GM21390 (cell line): ENCODE measurements around the gene ANKRD52.
"Not testable (repeated sequence)": the region's sequence is repeated elsewhere in the genome, so short reads cannot be mapped to it uniquely, and the experiment has no call there.

ENCODE experiments used
- ATAC-seq: cut with Tn5 transposase; IDR thresholded peaks from one replicate; pipeline ENCODE4 v1.9.1; 2021; ENCODE audit not compliant: unreplicated experiment

The ANKRD52 gene

DNA sequence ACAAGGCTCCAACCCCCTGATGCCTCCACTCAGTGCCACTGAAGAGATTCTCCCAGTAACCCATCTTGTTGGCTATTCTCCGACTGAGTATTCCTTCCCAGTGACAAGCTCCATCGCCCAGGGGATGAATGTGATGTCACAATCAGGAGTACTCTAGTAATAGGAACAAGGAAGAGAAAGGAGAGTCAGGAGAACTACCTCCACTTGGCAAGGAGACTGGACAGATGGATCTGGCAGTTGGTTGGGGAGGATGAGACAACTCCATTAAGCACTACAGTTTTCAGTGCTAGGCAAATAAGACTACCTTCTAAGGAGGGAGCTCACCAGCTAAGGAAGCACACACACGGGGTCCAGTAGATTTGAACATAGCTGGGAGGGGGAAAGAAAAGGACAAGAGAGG, 41.7 kb downstream of the ANKRD52 start:
- ATAC-seq = no peak

DNA sequence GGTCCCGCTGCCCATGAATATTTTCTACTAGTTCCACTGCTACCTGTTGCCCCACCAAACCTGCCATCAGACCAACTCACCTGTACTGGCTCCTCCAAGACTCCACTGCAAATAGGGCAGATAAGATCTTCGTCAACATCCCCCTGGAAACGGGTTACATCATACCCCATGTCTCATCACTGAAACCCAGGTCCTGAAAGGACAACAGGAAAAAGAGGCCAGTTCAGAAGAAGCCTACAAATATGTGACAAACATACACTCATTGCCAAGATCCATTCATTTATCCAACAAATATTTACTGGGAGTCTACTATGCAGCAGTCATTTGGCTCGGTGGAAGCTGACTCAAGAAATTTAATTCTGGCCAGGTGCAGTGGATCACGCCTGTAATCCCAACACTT, 44.3 kb downstream of the ANKRD52 start:
- no peak for ATAC-seq

DNA sequence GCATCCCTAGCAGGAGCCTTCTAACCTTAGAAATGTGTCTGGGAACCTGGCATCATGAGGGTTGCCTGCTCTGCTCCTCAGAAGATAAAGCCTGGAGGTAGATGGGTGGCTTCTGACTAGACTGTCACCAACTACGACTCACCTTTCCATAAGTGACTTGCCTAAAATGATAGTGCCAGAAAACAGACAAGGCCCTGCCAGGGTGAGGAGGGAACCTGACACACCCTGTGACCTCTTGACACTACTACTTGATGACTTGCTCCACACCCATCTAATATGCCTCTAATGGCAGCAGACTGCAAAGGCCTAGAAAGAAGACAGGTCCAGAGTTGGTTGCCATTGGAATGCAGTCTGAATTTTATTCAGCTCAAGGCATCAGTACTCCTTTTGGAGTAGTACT, 45.8 kb downstream of the ANKRD52 start:
- no peak for ATAC-seq

DNA sequence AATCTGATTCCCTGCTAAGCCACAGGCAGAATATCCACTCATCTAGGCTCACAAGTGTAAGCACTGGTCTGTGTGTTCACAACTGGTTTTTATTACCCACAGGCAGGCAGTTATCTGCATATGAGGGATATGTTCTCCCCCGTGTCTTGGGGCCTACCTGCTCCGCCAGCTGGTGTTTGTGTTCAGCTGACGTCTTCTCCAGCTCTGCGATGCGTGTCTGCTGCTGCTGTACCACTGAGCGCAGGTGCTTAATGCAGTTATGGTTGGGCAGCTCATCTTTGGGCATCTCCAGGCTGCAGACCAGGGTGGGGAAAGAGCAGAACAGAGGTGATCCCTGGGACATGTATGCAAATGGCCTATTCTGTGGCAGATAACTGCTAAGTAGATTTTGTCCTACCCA, 50.2 kb downstream of the ANKRD52 start:
- ATAC-seq = no peak

DNA sequence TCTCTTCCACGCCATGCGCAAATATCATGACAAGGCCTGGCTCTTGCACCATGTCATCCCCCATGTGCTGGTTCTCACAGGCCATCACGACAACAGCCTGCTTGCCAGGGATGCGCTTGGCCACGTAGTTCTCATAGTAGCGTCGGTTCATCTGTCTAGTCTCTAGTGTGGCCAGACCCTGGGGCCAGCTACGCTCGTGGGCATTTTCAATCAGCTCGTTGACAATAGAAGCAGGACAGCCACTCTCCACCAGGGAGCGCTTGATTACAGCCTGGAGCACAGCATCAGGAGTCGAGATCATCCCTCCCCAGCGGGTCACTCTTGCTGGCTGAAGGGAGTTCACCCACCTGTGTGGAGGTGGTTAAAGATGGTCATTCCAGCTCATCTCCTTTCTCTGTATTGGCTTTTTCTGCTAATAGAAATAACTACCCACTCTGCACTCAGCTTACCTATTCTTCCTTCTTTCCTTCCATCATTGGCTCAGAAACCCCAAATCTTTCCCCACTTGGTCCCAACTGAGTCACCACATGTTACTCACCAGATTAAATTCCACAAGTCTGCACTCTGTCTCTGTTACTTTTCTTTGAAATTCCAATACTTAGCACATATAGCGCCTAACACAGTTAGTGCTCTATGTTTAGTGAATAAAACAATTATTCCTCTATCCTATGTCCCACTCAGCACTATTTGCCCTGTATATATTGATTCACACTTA, 51.6 kb downstream of the ANKRD52 start:
- no peak for ATAC-seq

DNA sequence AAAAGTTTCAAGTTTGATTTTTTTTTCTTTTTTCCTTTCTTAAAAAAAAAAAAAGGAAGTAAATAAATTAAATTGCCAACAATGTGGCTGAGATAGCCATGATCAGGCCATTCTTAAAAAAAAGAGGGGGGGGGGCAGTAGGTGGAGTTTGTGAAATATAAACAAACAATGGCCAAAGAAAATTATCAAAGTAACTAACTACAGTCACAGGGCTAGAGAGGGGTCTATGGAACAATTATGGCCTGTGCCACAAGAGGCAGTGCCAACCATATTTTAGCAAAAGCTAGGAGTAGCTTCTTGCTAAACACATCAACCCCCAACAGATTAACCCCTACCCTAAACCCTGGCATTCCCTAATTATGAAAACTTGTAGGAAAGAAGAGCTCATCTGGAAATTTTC, 52.7 kb downstream of the ANKRD52 start:
- ATAC-seq = no peak

DNA sequence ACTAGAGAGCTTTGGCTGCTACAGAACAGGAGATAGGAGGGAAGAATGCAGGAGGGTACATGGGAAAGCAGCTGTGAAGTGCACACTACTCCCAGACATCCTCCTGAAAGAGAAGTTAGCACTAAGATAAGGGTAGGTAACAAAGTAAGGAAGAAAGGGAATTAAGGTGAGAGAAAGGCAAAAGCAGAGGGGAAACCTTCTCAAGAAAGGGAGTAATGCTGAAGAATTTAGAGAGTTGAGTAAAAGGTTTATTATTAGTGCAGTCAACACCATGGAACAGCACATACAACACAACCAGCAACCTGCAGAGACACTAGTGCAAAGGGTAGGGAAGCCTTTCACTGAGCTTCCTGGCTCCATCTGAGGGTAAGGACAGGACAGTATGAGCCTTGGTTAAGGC, 53.9 kb downstream of the ANKRD52 start:
- ATAC-seq = no peak

DNA sequence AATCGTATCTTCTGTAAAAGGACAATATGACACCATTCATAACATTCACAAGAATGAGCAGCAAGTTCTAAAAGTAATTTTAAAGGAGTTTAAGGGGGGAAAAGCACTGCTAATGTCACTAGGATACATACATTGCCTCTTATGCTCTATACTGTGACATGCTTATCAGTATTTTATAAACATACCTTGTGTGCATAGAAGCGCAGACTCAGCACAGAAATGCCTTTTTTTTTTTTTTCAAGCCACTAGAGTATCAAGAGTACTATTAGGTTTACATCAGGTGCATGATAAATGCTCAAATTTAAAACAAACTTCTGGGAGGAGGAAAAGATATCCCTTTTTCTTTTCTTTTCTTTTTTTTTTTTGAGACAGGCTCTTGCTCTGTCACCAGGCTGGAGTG, 55.3 kb downstream of the ANKRD52 start:
- no peak for ATAC-seq

DNA sequence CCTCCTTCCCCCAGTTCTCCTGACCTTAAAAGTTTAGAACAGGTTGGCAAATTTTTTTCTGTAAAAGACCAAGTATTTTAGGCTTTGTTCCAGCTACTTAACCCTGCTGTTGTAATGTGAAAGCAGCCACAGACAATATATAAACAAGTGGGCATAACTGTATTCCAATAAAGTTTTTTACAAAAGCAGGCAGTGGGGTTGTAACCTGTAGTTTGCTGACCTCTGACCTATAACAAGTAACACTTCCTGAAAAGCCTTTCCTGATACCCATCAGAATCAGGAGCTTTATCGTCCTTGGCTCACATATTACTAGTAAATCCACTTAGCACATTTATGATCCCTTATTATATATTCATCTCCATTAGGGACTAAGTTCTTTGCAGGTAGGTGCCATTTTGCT, 55.8 kb downstream of the ANKRD52 start:
- no peak for ATAC-seq

DNA sequence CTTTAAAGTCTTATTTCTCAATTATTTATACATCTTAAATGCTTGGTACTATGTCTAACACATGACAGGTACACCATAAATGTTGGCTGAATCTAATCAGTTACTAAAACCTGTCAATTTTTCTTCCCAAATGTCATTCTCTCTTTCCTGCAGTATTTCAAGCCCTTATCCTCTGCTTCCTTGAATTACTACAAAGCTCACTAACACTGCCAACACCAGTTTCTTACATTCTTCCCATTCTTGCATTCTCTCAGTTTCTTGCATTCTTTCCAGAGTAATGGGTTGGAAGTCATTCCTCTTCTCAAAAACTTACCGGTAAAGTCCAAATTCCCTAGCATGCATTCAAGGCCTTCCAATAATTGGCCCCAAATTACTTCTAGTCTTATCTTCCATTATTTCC, 59.3 kb downstream of the ANKRD52 start:
- ATAC-seq = no peak

DNA sequence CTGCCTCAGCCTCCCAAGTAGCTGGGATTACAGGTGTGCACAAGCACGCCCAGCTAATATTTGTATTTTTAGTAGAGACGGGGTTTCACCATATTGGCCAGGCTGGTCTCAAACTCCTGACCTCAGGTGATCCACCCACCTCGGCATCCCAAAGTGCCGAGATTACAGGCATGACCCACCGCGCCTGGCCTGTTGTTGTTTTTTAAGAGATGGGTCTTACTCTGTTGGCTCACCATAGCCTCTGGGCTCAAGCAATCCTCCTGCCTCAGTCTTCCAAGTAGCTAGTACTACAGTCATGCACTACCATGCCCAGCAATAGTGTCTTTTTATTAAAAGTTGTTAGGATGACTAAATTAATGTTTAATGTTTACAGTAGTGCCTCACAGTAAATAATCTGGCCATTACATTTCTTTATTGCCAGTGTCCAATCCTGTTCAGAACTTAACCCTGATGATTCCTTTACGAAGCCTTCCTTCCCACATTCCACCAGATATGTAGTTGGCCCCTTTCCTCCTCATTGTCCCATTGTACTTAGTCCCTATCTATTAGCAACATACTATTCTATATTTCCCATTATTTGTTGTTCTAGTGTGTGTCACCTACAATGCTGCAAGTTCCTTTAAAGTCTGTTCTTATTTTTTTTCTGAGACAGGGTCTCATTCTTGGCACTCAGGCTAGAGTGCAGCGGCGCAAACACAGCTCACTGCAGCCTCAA, 60.1 kb downstream of the ANKRD52 start:
- no peak for ATAC-seq

DNA sequence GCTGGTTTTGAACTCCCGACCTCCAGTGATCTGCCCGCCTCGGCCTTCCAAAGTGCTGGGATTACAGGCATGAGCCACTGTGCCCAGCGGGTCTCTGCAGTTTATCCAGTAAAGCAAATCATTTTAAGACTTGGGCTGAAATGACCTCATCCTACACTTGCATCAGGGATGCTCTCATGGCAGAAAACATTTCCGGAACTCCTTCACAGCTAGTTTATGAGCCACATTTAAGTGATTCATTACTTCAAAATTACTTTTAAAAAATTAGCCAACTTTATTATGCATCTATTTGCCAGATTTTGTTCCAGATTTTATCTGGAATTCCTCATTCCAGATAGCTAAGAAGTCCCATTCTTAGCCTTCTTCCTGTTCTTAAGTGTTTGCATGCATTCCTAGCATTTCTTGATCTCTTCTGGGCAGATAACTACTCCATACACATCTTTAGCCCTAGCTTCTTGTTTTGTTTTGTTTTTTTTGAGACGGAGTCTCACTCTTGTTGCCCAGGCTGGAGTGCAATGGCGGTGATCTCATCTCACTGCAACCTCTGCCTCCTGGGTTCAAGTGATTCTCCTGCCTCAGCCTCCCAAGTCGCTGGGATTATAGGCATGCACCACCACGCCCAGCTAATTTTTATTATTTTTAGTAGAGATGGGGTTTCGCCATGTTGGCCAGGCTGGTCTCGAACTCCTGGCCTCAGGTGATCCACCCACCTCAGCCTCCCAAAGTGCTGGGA, 61.2 kb downstream of the ANKRD52 start:
- ATAC-seq = not testable (repeated sequence)

DNA sequence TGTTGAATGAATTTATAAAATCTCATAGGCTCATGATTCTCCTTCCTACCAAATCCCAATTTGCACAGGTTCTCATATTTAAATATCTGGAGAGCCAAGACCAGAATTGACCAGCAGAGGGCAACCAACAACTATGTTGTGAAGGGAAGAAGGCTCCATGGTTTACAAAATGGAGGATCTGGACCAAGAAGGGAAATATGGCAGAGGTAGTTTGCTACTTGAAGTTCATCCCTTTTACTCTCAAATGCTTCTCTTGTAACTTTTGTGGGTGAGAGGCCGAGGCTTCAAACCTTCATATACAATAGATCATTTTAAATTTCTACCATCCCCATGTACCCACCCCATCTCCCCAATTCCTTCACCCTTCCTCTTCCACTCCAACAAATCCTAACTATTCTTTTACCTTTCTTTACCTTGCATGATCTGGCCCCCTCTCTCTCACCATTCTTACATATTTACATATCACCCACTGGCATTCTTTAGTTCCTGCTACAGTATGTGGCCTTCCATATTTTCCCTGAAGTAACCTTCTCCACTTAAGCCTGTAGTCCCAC, 65.1 kb downstream of the ANKRD52 start:
- ATAC-seq = no peak

DNA sequence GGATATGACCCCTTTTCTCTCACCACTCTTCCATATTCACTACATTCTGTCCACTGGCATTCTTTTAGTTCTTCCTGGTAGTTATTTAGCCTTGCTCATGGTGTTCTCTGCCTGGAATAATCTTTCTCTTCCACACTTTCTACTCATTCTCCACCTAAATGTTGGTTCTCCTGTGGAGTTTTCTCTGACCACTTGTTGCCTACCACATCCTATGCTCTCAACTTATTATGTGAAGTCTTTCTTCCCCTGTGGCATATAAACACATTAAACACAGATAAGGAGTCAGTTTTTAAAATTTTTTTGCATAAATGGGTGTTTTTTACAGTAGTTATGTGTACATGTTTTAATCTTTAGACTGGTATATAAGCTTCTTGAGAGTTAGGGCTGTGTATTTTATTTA, 65.6 kb downstream of the ANKRD52 start:
- ATAC-seq = no peak

DNA sequence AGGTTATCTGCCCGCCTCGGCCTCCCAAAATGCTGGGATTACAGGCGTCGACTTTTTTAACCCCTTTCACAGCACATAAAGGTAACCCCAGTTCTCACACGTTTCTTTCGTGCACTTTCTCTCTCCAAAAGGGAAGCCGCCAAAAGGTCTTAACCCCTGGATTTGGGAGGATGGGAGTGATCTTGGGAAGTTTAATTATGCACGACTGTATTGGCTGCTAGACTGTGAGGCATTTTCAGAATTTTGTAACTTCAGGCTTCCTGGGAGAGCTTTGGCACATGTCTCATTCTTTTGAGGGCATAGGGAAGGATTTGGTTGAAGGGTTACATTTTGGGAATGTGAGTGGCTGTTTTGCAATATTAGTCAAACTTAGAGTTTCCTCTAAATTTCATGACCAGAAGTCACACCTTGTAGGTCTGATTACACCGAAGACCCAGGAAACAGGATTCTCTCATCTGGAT, 67.5 kb downstream of the ANKRD52 start:
- ATAC-seq = no peak

DNA sequence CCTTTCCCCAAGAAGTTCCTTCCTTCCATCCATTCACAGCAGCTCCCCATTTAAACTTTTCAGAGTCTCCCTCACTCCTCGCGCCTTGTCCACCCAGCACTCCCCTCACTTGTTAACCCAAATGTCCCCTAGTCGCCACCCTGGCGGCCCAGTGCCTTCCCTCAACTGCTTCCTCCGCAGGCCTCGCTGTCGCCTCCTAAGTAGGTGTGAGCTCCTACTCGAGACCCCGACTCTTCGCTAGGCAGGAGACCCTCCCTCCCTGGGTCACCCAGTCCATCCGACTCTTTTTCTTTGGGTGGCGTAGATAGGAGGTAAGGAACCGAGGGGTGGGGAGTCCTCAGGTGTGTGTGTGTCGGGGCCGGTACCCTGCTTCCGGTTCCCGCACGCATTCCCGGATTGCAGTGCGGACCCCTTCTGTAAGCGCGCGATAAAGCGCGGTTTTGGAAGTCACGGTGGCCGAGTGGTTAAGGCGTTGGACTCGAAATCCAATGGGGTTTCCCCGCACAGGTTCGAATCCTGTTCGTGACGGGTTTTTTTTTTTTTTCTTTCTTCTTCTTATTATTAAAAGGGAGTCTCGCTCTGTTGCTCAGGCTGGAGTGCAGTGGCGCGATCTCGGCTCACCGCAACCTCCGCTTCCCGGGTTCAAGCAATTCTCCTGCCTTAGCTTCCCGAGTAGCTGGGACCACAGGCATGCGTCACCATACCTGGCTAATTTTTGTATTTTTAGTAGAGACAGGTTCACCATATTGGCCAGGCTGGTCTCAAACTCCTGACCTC, 68.1 kb downstream of the ANKRD52 start:
- peak; percentile 27 for ATAC-seq

DNA sequence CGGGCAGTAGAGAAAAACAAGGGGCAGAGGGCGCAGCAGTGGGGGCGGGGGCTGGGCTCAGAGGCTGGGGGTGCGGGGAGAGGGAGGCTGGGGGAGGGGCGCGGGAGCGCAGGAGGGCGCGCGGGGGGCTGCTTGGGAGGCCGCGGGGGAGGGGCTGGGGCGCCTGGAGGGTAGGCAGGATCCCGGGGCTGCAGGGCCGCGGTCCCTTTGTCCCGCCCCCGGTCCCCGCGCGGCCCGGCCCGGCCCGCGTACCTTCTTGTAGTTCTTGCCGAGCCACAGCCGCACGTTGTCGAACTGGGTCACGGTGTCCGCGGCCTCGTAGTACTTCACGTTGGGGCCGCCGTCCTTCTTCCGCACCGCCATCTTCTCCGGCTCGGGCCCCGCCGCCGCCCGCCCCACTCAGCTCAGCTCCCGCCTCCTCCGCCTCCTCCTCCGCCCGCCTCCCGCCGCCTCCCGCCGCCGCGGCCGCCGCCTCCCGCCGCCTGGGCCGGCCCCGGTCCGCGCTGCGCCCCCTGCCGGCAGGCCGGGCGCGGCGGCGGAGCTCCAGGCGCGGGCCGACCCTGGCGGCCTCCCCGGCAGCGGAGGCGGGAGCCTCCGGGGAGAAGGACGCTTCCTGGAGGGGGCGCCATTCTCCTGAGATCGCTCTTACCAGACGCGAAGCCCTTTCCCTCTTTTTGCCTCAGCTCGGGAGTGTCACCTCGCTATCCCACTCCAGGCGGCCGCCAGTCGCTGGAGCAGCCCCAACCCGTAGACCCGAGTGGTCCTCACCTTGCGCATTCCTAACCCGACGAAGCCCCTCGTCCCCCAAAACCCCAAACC, 68.9 kb downstream of the ANKRD52 start, which contains the start of gene SMARCC2:
Gene SMARCC2, minus strand, starts transcription at position 385 of the 819 bp plus-strand sequence. Its CDS starts 22 bp downstream, at position 363.
- peak; percentile 71 for ATAC-seq

DNA sequence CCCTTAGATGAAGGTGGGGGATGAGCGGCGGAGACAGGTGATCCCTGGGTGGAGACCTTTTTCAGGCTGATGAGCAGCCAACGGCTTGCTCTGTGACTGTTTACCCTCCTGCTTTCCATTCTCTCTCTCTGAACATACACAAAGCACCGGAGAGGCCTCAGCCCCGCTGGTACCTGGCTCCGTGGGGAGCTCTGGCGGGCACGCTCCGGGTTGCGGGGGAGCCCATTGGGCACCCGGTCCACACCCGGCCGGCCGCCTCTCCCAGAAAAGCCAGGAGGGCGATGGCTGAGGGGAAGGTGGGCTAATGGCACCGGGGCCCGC, 69.4 kb downstream of the ANKRD52 start:
- no peak for ATAC-seq

DNA sequence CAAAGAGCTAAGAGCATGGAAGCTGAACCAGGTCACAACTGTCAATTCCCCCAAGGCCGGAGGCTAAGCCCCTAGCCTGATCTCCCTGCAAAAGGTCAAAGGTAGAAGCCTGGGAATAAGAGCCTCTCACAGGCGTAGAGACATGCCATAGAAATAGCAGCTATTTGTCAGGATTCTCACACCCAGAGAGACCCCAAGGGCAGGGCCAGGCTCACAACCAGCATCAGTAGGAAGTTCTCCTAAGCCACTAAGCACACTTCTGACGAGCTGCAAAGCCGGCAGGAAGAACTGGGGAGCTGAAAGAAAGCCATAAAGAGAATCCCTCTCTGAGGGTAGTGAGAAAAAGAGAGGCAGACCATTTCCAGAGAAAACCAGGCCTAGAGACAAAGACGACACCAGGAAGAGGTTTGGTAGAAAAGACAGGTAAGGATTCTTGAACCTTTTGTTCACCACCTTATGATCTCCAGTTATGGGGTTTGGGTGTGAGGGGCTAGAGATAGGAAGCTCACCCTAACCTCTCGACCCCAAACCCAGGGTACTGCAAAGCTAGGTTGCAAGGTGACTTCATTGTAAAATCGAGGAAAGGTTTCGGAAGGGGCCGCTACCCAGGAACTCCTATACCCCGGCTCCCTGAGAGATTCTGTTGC, 69.9 kb downstream of the ANKRD52 start:
- ATAC-seq = no peak
